ENCODE data around the gene TNIK.

TNIK gene

GRCh38 chr3:171133337-171133736 is 326.9 kb downstream of the TNIK start:
- Mint-ChIP-seq H3K27ac (no peak overlapping the region), H3K4me1 (no peaks in the 10 kb centered on the region), H3K9me3 (no peaks in the 10 kb centered on the region), H3K36me3 (ENCODE audit: low read depth) (peaks cover 21% of the 10 kb centered on the region), H3K4me3 (no peak overlapping the region), H3K27me3 (ENCODE audit: low read depth, poor library complexity) (peaks cover 5% of the 10 kb centered on the region)
- no peak for DNase-seq
- no peak for TF ChIP-seq CTCF (IDR thresholded peaks at IDR 0.05)

GRCh38 chr3:171132873-171133272 is 327.3 kb downstream of the TNIK start:
- TF ChIP-seq CTCF (IDR thresholded peaks at IDR 0.05) = no peak
- H3K27me3 Mint-ChIP-seq (ENCODE audit: low read depth, poor library complexity) = peaks cover 2% of the 10 kb centered on the region
- peaks cover 16% of the 10 kb centered on the region for H3K36me3 Mint-ChIP-seq (ENCODE audit: low read depth)
- no peak overlapping the region for H3K27ac Mint-ChIP-seq
- H3K4me1 Mint-ChIP-seq = no peaks in the 10 kb centered on the region
- no peaks in the 10 kb centered on the region for H3K9me3 Mint-ChIP-seq
- no peak for DNase-seq
- H3K4me3 Mint-ChIP-seq = no peak overlapping the region

- no peak for DNase-seq
- Mint-ChIP-seq H3K36me3 (ENCODE audit: low read depth) (peaks cover 8% of the 10 kb centered on the region), H3K27ac (no peak overlapping the region), H3K4me1 (no peaks in the 10 kb centered on the region), H3K9me3 (no peaks in the 10 kb centered on the region), H3K4me3 (no peak overlapping the region), H3K27me3 (ENCODE audit: low read depth, poor library complexity) (no peaks in the 10 kb centered on the region)
- no peak for TF ChIP-seq CTCF (IDR thresholded peaks at IDR 0.05)
These were observed 330.4 kb downstream of the TNIK start for GRCh38 chr3:171129827-171130226.

GRCh38 chr3:171127611-171128010 is 332.6 kb downstream of the TNIK start:
- peaks cover 19% of the 10 kb centered on the region for H3K36me3 Mint-ChIP-seq (ENCODE audit: low read depth)
- H3K4me3 Mint-ChIP-seq = no peak overlapping the region
- no peak for DNase-seq
- no peaks in the 10 kb centered on the region for H3K9me3 Mint-ChIP-seq
- no peaks in the 10 kb centered on the region for H3K4me1 Mint-ChIP-seq
- TF ChIP-seq CTCF (IDR thresholded peaks at IDR 0.05) = no peak
- no peaks in the 10 kb centered on the region for H3K27me3 Mint-ChIP-seq (ENCODE audit: low read depth, poor library complexity)
- no peak overlapping the region for H3K27ac Mint-ChIP-seq

- Mint-ChIP-seq H3K36me3 (ENCODE audit: low read depth) (peaks cover 19% of the 10 kb centered on the region), H3K9me3 (no peaks in the 10 kb centered on the region), H3K27ac (no peak overlapping the region), H3K27me3 (ENCODE audit: low read depth, poor library complexity) (no peaks in the 10 kb centered on the region), H3K4me1 (no peaks in the 10 kb centered on the region), H3K4me3 (no peak overlapping the region)
- DNase-seq = no peak
- TF ChIP-seq CTCF (IDR thresholded peaks at IDR 0.05) = no peak
These were observed 333.6 kb downstream of the TNIK start for GRCh38 chr3:171126478-171127209.

- no peaks in the 10 kb centered on the region for H3K4me1 Mint-ChIP-seq
- no peaks in the 10 kb centered on the region for H3K27me3 Mint-ChIP-seq (ENCODE audit: low read depth, poor library complexity)
- no peak overlapping the region for H3K4me3 Mint-ChIP-seq
- DNase-seq = no peak
- peaks cover 28% of the 10 kb centered on the region for H3K36me3 Mint-ChIP-seq (ENCODE audit: low read depth)
- no peak overlapping the region for H3K27ac Mint-ChIP-seq
- TF ChIP-seq CTCF (IDR thresholded peaks at IDR 0.05) = no peak
- peaks cover under 1% of the 10 kb centered on the region for H3K9me3 Mint-ChIP-seq
These were observed 335.2 kb downstream of the TNIK start for GRCh38 chr3:171125010-171125409.
